SIG-M5 (cell line): ENCODE measurements around the gene TBC1D4.

Experiments used
- DNase-seq: peaks from one replicate; lab custom pipeline; 2025; lab: John Stamatoyannopoulos, UW

Gene TBC1D4

GRCh38 chr13:75416327-75417011 is 65.5 kb downstream of the TBC1D4 start:
- no peak for DNase-seq

- no peak for DNase-seq
These were observed 66.3 kb downstream of the TBC1D4 start for GRCh38 chr13:75415694-75416093.

- no peak for DNase-seq
These were observed 66.8 kb downstream of the TBC1D4 start for GRCh38 chr13:75415171-75415570.

- no peak for DNase-seq
These were observed 67.7 kb downstream of the TBC1D4 start for GRCh38 chr13:75414036-75414827.

GRCh38 chr13:75411924-75412537 is 69.9 kb downstream of the TBC1D4 start:
- DNase-seq = no peak

GRCh38 chr13:75410207-75410606 is 71.8 kb downstream of the TBC1D4 start:
- DNase-seq = no peak

- DNase-seq = no peak
These were observed 74.0 kb downstream of the TBC1D4 start for GRCh38 chr13:75407998-75408397.

GRCh38 chr13:75407473-75407872 is 74.5 kb downstream of the TBC1D4 start:
- no peak for DNase-seq

- no peak for DNase-seq
These were observed 75.8 kb downstream of the TBC1D4 start for GRCh38 chr13:75405976-75406703.

- no peak for DNase-seq
These were observed 77.2 kb downstream of the TBC1D4 start for GRCh38 chr13:75404726-75405125.

- no peak for DNase-seq
These were observed 79.2 kb downstream of the TBC1D4 start for GRCh38 chr13:75402787-75403186.

GRCh38 chr13:75400775-75401174 is 81.2 kb downstream of the TBC1D4 start:
- no peak for DNase-seq

- DNase-seq = no peak
These were observed 82.1 kb downstream of the TBC1D4 start for GRCh38 chr13:75399879-75400217.

- no peak for DNase-seq
These were observed 82.6 kb downstream of the TBC1D4 start for GRCh38 chr13:75399168-75399878.

- no peak for DNase-seq
These were observed 83.9 kb downstream of the TBC1D4 start for GRCh38 chr13:75398072-75398471.

- DNase-seq = no peak
These were observed 86.1 kb downstream of the TBC1D4 start for GRCh38 chr13:75395901-75396300.

GRCh38 chr13:75395066-75395465 is 86.9 kb downstream of the TBC1D4 start:
- no peak for DNase-seq

GRCh38 chr13:75393839-75394520 is 88.0 kb downstream of the TBC1D4 start:
- DNase-seq = no peak

- no peak for DNase-seq
These were observed 90.4 kb downstream of the TBC1D4 start for GRCh38 chr13:75391432-75392100.

GRCh38 chr13:75390229-75390628 is 91.7 kb downstream of the TBC1D4 start:
- no peak for DNase-seq

- DNase-seq = no peak
These were observed 96.3 kb downstream of the TBC1D4 start for GRCh38 chr13:75385708-75386083.
